Stimulated activated memory B cell treated with anti-CD40 and anti-IgM and Interleukin-4, amounts not matched to agents 10 μg/mL and 1 μg/mL and 100 μg/mL, for 72 hours (primary cell): ENCODE results near the gene NFKBIA.

ENCODE experiments used
- ATAC-seq: fragments of 150-1000 bp; cut with Tn5 transposase; 2 replicates; pipeline ENCODE4 v1.10.0; 2021
- H3K27ac Mint-ChIP-seq: one replicate; pipeline ENCODE4 v1.8.0; 2022; ENCODE audit warnings: mild to moderate bottlenecking, mixed read lengths
- H3K27me3 Mint-ChIP-seq: one replicate; pipeline ENCODE4 v1.8.0; 2022; ENCODE audit warnings: mixed read lengths
- H3K36me3 Mint-ChIP-seq: one replicate; pipeline ENCODE4 v1.8.0; 2022; ENCODE audit warnings: mixed read lengths
- H3K4me1 Mint-ChIP-seq: one replicate; pipeline ENCODE4 v1.8.0; 2022; ENCODE audit warnings: mixed read lengths
- H3K4me3 Mint-ChIP-seq: one replicate; pipeline ENCODE4 v1.8.0; 2022; ENCODE audit warnings: mild to moderate bottlenecking, moderate library complexity, mixed read lengths
- H3K9me3 Mint-ChIP-seq: one replicate; pipeline ENCODE4 v1.8.0; 2022; ENCODE audit warnings: mixed read lengths

NFKBIA gene

GRCh38 chr14:35418093-35418492 is 13.5 kb upstream of the NFKBIA start:
- H3K4me3 Mint-ChIP-seq: no peak overlapping the region
- no peaks in the 10 kb centered on the region for H3K36me3 Mint-ChIP-seq
- peaks cover 45% of the 10 kb centered on the region for H3K4me1 Mint-ChIP-seq
- no peak for ATAC-seq
- H3K27ac Mint-ChIP-seq: no peak overlapping the region
- no peaks in the 10 kb centered on the region for H3K27me3 Mint-ChIP-seq
- H3K9me3 Mint-ChIP-seq: no peaks in the 10 kb centered on the region

- H3K4me3 Mint-ChIP-seq: peak overlapping the region; percentile 21
- no peaks in the 10 kb centered on the region for H3K36me3 Mint-ChIP-seq
- ATAC-seq: peak; percentile 86
- no peaks in the 10 kb centered on the region for H3K27me3 Mint-ChIP-seq
- H3K4me1 Mint-ChIP-seq: peaks cover 43% of the 10 kb centered on the region
- peak overlapping the region; percentile 41 for H3K27ac Mint-ChIP-seq
- no peaks in the 10 kb centered on the region for H3K9me3 Mint-ChIP-seq
Measured at GRCh38 chr14:35416108-35416750, 11.7 kb upstream of the NFKBIA start.

GRCh38 chr14:35414365-35414764 is 9.8 kb upstream of the NFKBIA start:
- Mint-ChIP-seq H3K4me3 (no peak overlapping the region), H3K4me1 (peaks cover 43% of the 10 kb centered on the region), H3K27me3 (no peaks in the 10 kb centered on the region), H3K9me3 (no peaks in the 10 kb centered on the region), H3K27ac (no peak overlapping the region), H3K36me3 (no peaks in the 10 kb centered on the region)
- no peak for ATAC-seq

- no peak overlapping the region for H3K4me3 Mint-ChIP-seq
- peaks cover 40% of the 10 kb centered on the region for H3K4me1 Mint-ChIP-seq
- H3K9me3 Mint-ChIP-seq: no peaks in the 10 kb centered on the region
- no peaks in the 10 kb centered on the region for H3K27me3 Mint-ChIP-seq
- ATAC-seq: no peak
- H3K27ac Mint-ChIP-seq: no peak overlapping the region
- H3K36me3 Mint-ChIP-seq: no peaks in the 10 kb centered on the region
Measured at GRCh38 chr14:35412272-35413056, 7.9 kb upstream of the NFKBIA start.

GRCh38 chr14:35410858-35411257 is 6.3 kb upstream of the NFKBIA start:
- Mint-ChIP-seq H3K4me1 (peaks cover 38% of the 10 kb centered on the region), H3K36me3 (no peaks in the 10 kb centered on the region), H3K27ac (no peak overlapping the region), H3K9me3 (no peaks in the 10 kb centered on the region), H3K27me3 (no peaks in the 10 kb centered on the region), H3K4me3 (no peak overlapping the region)
- ATAC-seq: no peak

GRCh38 chr14:35409595-35409994 is 5.0 kb upstream of the NFKBIA start:
- Mint-ChIP-seq H3K9me3 (no peaks in the 10 kb centered on the region), H3K27ac (no peak overlapping the region), H3K27me3 (no peaks in the 10 kb centered on the region), H3K4me1 (peaks cover 36% of the 10 kb centered on the region), H3K4me3 (no peak overlapping the region), H3K36me3 (no peaks in the 10 kb centered on the region)
- no peak for ATAC-seq

GRCh38 chr14:35408026-35408425 is 3.5 kb upstream of the NFKBIA start:
- Mint-ChIP-seq H3K4me1 (peaks cover 32% of the 10 kb centered on the region), H3K36me3 (peaks cover 8% of the 10 kb centered on the region), H3K4me3 (no peak overlapping the region), H3K27me3 (no peaks in the 10 kb centered on the region), H3K27ac (no peak overlapping the region), H3K9me3 (no peaks in the 10 kb centered on the region)
- ATAC-seq: no peak

GRCh38 chr14:35407306-35407630 is 2.7 kb upstream of the NFKBIA start:
- Mint-ChIP-seq H3K27me3 (no peaks in the 10 kb centered on the region), H3K4me3 (no peak overlapping the region), H3K36me3 (peaks cover 15% of the 10 kb centered on the region), H3K9me3 (no peaks in the 10 kb centered on the region), H3K27ac (no peak overlapping the region), H3K4me1 (peaks cover 37% of the 10 kb centered on the region)
- ATAC-seq: no peak

GRCh38 chr14:35406506-35407305 is 2.2 kb upstream of the NFKBIA start:
- H3K4me1 Mint-ChIP-seq: peaks cover 42% of the 10 kb centered on the region
- H3K36me3 Mint-ChIP-seq: peaks cover 21% of the 10 kb centered on the region
- H3K4me3 Mint-ChIP-seq: no peak overlapping the region
- no peaks in the 10 kb centered on the region for H3K27me3 Mint-ChIP-seq
- peak overlapping the region; percentile 95 for H3K27ac Mint-ChIP-seq
- no peak for ATAC-seq
- no peaks in the 10 kb centered on the region for H3K9me3 Mint-ChIP-seq

- peaks cover 48% of the 10 kb centered on the region for H3K4me1 Mint-ChIP-seq
- peak overlapping the region; percentile 89 for H3K4me3 Mint-ChIP-seq
- no peak for ATAC-seq
- no peaks in the 10 kb centered on the region for H3K27me3 Mint-ChIP-seq
- H3K27ac Mint-ChIP-seq: peak overlapping the region; percentile 95
- no peaks in the 10 kb centered on the region for H3K9me3 Mint-ChIP-seq
- H3K36me3 Mint-ChIP-seq: peaks cover 27% of the 10 kb centered on the region
Measured at GRCh38 chr14:35406090-35406489, 1.5 kb upstream of the NFKBIA start.

- Mint-ChIP-seq H3K27ac (peak overlapping the region; percentile 95), H3K36me3 (peaks cover 33% of the 10 kb centered on the region), H3K4me1 (peaks cover 55% of the 10 kb centered on the region), H3K9me3 (no peaks in the 10 kb centered on the region), H3K27me3 (no peaks in the 10 kb centered on the region), H3K4me3 (peak overlapping the region; percentile 89)
- no peak for ATAC-seq
Measured at GRCh38 chr14:35405304-35405996, 901 bp upstream of the NFKBIA start.

- Mint-ChIP-seq H3K27ac (peak overlapping the region; percentile 95), H3K9me3 (no peaks in the 10 kb centered on the region), H3K27me3 (no peaks in the 10 kb centered on the region), H3K36me3 (peaks cover 41% of the 10 kb centered on the region), H3K4me3 (peak overlapping the region; percentile 95), H3K4me1 (peaks cover 68% of the 10 kb centered on the region)
- peak; percentile 85 for ATAC-seq
Measured at GRCh38 chr14:35403603-35404448, 723 bp downstream of the NFKBIA start.

GRCh38 chr14:35403114-35403602 is 1.4 kb downstream of the NFKBIA start:
- Mint-ChIP-seq H3K4me3 (peak overlapping the region; percentile 95), H3K9me3 (no peaks in the 10 kb centered on the region), H3K27ac (peak overlapping the region; percentile 95), H3K4me1 (peaks cover 75% of the 10 kb centered on the region), H3K27me3 (no peaks in the 10 kb centered on the region), H3K36me3 (peaks cover 41% of the 10 kb centered on the region)
- no peak for ATAC-seq
